Ishikawa (cell line): ENCODE results near the gene CROCC2.

ENCODE experiments used
- CEBPB ChIP-seq: IDR thresholded peaks from 2 replicates; pipeline ENCODE4 v1.6.1; 2012
- CREB1 ChIP-seq: IDR thresholded peaks from 2 replicates; pipeline ENCODE4 v1.6.1; 2012; ENCODE audit warnings: low read depth
- EGR1 ChIP-seq: IDR thresholded peaks from 2 replicates; pipeline ENCODE4 v1.6.1; 2012
- EP300 ChIP-seq: IDR thresholded peaks from 2 replicates; pipeline ENCODE4 v1.6.1; 2012; ENCODE audit warnings: borderline replicate concordance
- FOXM1 ChIP-seq: IDR thresholded peaks from 2 replicates; pipeline ENCODE4 v1.6.1; 2012; ENCODE audit warnings: low read depth, borderline replicate concordance
- MAX ChIP-seq: IDR thresholded peaks from 2 replicates; pipeline ENCODE4 v1.6.1; 2012
- NFIC ChIP-seq: IDR thresholded peaks from 2 replicates; pipeline ENCODE4 v1.6.1; 2012
- RAD21 ChIP-seq: IDR thresholded peaks from 2 replicates; pipeline ENCODE4 v1.6.1; 2012; ENCODE audit warnings: low read depth
- TAF1 ChIP-seq: IDR thresholded peaks from 2 replicates; pipeline ENCODE4 v1.6.1; 2012; ENCODE audit warnings: low read depth, mild to moderate bottlenecking
- TCF12 ChIP-seq: IDR thresholded peaks from 2 replicates; pipeline ENCODE4 v1.6.1; 2012; ENCODE audit warnings: low read depth
- TEAD4 ChIP-seq: IDR thresholded peaks from 2 replicates; pipeline ENCODE4 v1.6.1; 2012
- YY1 ChIP-seq: IDR thresholded peaks from 2 replicates; pipeline ENCODE4 v1.6.1; 2012; ENCODE audit warnings: low read depth
- ZBTB7A ChIP-seq: IDR thresholded peaks from 2 replicates; pipeline ENCODE4 v1.6.1; 2012; ENCODE audit warnings: low read depth
- TF ChIP-seq, protein P1 (sequence below): IDR thresholded peaks from 2 replicates; pipeline ENCODE4 v1.6.1; 2012; ENCODE audit warnings: low read depth, mild to moderate bottlenecking
- TF ChIP-seq, protein P2 (sequence below): IDR thresholded peaks from 2 replicates; pipeline ENCODE4 v1.6.1; 2012

CROCC2 gene

DNA sequence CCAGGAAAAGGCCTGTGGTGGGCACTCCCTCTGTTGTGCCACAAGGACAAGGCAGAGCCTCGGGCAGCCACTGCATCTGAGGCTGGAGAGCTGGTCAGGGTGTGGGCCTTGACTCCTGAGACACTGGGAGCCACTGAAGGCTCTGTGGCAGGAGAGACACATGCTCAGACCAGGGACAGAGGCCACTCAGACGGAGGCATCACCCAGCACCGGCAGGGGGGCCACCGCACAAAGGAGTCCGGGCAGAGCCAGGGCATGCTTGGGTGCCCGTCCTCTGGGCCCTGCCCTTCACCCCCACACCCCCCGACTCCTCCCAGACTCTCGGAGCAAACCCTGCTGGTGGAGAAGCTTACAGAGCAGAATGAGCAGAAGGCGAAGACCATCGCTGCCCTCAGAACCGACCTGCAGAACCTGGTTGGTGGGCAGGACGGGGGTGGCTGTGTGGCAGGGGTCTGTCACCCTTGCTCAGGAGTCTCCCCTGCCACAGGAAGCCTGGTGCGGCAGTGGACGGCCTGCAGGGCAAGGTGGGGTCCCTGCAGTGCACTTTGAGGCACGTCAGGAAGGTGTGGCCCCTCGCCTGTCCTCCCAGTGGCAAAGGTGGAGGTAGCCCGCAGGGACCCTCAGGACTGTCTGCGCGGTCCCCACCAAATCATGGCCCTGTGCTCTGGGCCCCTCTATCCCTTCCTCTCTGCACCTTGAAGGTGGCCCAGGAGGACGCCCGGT is 26.0 kb downstream of the CROCC2 start:
- TF ChIP-seq FOXM1 (no peak), EP300 (no peak)
- TF ChIP-seq, protein P1, sequence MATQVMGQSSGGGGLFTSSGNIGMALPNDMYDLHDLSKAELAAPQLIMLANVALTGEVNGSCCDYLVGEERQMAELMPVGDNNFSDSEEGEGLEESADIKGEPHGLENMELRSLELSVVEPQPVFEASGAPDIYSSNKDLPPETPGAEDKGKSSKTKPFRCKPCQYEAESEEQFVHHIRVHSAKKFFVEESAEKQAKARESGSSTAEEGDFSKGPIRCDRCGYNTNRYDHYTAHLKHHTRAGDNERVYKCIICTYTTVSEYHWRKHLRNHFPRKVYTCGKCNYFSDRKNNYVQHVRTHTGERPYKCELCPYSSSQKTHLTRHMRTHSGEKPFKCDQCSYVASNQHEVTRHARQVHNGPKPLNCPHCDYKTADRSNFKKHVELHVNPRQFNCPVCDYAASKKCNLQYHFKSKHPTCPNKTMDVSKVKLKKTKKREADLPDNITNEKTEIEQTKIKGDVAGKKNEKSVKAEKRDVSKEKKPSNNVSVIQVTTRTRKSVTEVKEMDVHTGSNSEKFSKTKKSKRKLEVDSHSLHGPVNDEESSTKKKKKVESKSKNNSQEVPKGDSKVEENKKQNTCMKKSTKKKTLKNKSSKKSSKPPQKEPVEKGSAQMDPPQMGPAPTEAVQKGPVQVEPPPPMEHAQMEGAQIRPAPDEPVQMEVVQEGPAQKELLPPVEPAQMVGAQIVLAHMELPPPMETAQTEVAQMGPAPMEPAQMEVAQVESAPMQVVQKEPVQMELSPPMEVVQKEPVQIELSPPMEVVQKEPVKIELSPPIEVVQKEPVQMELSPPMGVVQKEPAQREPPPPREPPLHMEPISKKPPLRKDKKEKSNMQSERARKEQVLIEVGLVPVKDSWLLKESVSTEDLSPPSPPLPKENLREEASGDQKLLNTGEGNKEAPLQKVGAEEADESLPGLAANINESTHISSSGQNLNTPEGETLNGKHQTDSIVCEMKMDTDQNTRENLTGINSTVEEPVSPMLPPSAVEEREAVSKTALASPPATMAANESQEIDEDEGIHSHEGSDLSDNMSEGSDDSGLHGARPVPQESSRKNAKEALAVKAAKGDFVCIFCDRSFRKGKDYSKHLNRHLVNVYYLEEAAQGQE: no peak
- TF ChIP-seq, protein P2, sequence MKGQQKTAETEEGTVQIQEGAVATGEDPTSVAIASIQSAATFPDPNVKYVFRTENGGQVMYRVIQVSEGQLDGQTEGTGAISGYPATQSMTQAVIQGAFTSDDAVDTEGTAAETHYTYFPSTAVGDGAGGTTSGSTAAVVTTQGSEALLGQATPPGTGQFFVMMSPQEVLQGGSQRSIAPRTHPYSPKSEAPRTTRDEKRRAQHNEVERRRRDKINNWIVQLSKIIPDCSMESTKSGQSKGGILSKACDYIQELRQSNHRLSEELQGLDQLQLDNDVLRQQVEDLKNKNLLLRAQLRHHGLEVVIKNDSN: no peak

GRCh38 chr2:240932724-240933047 is 26.6 kb downstream of the CROCC2 start:
- TF ChIP-seq CEBPB (no peak), EP300 (no peak), TEAD4 (no peak), TCF12 (no peak), YY1 (no peak), TAF1 (no peak), RAD21 (no peak), MAX (no peak), ZBTB7A (no peak), CREB1 (no peak), FOXM1 (no peak)
- TF ChIP-seq, protein P1: no peak
- TF ChIP-seq, protein P2: no peak

DNA sequence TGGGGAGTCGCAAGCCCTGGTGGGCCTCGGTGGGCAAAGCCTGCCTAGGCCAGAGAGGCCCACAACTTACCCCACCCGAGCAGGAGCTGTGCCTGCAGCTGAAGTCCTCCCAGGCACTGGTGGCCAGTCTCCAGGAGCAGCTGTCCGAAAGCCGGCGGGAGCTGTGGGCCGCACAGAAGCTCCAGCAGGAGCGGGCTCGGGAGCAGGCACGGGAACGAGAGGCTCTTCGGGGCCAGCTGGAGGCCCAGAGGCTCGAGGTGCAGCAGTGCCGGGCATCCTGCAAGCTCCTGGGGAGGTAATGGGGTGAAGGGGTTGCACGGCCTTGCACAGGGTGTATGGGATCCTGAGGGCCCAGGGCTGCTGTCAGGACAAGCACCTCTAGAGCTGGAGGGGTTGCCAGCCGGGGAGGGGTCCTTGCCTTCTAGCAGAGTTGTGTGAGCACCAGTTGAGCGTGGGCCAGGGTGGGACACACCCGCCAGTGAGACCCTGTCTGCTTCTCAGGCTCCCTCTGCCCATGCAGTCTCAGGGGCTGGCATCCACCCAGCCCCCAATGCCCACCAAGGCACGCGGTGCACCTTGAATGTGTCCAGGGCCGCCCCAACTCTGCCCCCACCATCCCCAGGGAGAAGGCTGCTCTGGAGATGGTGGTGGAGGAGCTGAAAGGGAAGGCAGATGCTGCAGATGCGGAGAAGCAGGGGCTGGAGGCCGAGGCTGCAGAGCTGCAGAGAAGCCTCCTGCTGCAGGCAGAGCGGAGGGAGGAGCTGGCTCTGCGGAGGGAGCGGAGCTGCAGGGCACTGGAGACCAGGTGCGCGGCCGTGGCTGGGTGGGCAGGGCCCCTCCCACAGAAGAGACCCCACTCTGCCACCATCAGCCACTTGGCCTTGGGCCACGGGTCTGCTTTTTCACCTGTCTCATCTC is 27.2 kb downstream of the CROCC2 start:
- TF ChIP-seq, protein P2: no peak
- no peak for TF ChIP-seq RAD21
- TF ChIP-seq CEBPB: no peak
- TF ChIP-seq, protein P1: no peak
- TF ChIP-seq YY1: no peak
- TF ChIP-seq TAF1: no peak

GRCh38 chr2:240933966-240934700 is 28.0 kb downstream of the CROCC2 start:
- TF ChIP-seq EP300: no peak
- no peak for TF ChIP-seq TAF1
- TF ChIP-seq CEBPB: no peak
- TF ChIP-seq TCF12: no peak
- TF ChIP-seq, protein P1: no peak
- TF ChIP-seq, protein P2: no peak
- no peak for TF ChIP-seq YY1
- TF ChIP-seq MAX: no peak
- TF ChIP-seq TEAD4: no peak
- no peak for TF ChIP-seq NFIC
- TF ChIP-seq EGR1: no peak
- no peak for TF ChIP-seq CREB1
- TF ChIP-seq FOXM1: no peak
- TF ChIP-seq ZBTB7A: no peak
- no peak for TF ChIP-seq RAD21
